ENCODE data around the gene SLC26A1.

Gene SLC26A1

GRCh38 chr4:993111-994029 is at the start of gene SLC26A1:
Gene SLC26A1, minus strand, starts transcription at chr4:993404. Its CDS starts 1,701 bp downstream, at chr4:991703.
- no peak for DNase-seq

DNA sequence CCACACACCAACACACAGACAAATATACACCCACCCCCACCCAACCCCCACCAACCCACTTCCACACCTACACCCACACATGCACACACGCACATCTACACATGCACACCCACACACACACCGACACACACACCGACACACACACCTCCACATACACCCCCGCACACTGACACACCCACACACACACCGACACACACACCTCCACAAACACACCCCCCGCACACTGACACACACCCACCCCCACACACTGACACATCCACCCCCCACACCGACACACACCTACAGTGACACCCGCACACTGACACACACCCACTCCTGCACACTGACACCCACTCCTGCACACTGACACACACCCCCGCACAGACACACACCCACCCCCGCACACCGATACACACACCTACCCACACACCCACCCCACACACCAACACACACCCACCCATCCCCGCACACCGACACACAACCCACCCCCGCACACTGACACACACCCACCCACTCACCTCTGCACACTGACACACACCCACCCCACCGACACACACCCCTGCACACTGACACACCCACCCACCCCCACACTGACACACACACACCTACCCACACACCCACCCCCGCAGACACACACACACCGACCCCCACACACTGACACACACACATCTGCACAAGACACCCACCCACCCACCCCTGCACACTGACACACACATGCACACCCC is 49.3 kb upstream of the SLC26A1 start:
- no peak for DNase-seq

DNA sequence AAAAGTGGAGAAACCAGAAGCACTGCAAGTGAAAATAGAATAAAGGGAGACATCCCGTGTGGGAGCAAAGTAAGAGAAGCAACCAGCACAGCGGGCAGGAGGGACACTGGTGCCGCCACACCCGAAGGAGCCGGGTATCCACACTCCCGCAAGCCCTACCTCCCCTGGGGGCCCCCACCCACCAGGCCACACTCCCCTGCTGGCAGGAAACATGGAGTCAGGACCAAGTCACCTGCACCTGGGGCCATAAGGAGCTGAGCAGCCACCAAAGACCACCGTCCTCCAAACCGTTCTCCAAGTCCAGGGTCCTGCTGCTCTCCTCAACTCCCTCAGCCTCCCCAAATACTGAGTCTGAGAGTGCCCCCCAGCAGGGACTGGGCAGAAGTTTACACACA is 48.7 kb upstream of the SLC26A1 start:
- DNase-seq = no peak

DNA sequence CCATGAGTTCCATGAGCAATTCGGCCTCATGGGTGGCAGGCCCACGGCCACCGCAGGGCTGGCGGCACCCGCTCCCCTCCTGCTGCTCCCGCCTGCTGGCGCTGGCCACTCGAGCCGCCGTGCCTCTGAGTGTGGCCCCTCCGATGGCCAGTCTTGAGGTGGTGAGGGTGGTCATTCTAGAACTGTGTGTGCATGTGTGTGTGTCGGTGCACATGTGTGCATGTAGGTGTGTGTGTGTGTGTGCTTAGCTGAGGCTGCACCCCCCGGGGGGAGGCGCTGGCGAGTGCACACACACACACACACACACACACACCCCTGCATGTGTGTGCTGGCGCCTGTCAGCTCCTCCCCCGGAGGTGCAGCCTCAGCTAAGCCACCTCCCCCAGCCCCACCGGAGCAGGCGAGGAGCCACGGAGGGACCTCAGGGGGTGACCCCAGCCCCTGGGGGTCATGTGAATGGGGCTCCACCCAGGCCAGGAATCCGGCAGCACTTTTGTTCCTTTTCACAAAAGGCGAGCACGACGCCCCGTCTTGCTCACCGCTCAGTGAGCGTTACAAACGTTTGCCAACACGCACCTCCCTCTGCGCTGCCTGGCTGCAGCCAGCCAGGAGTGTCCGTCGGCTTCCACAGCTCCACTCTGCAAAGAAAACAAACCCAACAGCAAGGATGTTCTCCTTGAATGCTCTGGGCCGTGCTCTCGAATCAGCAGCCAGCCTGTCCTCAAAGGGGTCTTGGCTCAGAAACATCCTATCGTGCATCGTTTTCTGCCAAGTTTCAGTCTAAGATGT is 48.1 kb upstream of the SLC26A1 start:
- no peak for DNase-seq

DNA sequence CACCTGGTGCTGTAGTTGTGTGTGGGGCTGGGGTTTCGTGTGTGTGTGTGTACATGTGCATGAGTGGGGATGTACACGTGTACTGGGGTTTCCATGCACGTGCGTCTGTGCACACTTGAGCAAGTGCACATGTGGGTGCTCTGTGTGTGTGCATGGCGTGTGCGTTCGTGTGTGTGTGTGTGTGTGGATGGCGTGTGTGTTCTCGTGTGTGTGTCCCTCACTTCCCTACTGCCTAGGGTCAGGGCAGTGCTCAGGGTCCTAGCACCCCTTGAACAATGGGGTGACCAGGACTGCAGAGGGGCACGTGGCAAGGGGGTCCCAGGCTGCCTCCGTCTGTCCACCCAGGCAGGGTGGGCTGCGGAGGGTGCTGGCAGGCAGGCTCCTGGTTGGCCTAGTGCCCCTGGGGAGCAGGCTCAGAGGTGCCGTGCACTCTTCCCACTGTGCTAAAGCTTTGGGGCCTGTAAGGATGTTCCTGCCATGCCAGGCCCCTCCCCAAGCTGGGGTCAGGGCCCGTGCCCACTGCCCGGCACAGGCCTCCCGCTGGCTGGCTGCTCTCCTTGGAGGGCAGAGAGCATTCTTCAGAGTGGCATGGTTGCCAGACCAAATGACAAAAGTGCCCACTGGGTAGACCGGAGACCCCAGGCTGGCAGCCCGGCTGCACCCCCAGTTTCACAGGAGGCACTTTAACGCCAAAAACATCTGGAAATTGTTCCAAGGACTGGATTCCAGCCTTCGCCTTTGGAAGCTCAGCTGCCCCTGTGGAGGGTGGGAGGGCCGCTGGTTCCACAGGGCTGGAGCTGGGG is 47.3 kb upstream of the SLC26A1 start:
- no peak for DNase-seq

- DNase-seq = no peak
These were observed 46.5 kb upstream of the SLC26A1 start for GRCh38 chr4:1039493-1040343.

- no peak for DNase-seq
These were observed 45.8 kb upstream of the SLC26A1 start for GRCh38 chr4:1038948-1039492.

DNA sequence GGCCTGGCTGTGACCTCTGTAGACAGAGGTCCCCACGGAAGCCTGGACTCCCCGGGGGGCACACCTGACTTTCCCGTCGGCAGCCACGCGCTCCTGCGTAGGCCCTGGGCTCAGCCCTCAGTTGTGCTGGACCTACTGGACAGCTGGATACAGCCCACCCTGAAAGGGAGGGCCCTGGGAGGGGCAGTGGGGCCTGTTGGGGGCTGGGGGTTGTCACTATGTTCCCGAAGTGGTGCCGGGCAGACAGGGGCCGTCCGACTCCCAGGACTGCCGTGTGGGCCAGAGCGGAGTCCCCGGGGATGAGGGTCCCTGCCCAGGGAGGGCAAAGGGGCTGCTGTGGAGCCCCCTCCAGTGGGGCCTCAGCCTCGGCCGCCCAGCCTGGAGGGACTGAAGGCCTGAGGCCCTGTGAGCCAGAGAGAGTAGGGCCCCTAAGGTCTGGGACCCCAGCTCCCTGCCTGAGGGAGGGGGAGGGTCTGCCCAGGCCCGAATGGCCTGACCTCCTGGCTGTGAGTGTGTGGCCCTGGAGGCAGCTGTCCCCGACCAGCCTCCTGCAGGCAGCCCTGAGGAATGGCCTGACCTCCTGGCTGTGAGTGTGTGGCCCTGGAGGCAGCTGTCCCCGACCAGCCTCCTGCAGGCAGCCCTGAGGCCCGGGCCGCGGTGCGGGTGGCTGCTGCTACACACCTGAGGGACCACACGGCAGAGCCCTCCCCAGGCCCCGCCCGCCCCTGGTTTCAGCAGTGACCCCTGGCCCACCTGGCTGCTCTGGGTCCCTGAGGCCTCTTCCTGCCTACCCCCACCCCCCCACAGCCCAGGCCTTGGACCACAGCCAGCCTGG is 44.0 kb upstream of the SLC26A1 start:
- DNase-seq = no peak

DNA sequence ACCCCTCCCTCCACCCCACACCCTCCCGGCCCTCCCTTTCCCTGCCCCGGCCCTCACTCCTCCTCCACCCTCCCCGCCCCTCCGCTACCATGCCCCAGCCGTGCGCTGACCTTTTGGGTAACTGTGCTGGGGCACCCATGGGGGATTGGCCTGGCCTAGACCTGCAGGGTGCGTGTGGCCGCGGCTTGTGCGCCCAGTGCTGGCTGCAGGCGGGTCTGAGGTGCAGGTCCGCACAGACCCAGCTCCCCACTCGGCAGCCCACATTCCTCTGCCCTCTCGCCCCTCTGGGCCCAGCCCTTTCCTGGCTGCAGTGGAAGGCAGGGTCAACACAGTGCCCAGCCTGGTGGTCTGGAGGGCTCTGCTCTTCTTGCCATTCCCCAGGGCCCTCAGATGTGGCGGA is 42.9 kb upstream of the SLC26A1 start:
- no peak for DNase-seq

DNA sequence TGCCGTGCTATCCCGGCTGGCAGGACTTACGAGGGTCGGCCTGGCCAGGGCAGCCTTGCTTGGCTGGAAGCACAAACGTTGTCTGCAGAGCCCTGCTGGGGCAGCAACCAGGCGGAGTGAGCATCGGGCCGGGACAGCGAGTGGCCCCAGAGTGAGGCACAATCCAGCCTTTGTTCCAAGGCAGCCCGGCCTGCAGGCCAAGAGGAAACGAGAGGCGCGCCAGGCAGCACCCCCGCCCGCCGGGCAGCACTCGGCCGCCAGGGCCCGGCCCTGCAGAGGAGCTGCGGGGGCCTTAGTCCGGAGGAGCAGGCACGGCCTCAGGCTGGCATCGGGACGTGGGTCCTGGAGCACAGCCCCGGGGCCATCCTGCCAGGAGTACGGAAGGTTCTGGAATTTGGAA is 42.3 kb upstream of the SLC26A1 start:
- no peak for DNase-seq

GRCh38 chr4:1033840-1034551 is 40.8 kb upstream of the SLC26A1 start:
- no peak for DNase-seq

DNA sequence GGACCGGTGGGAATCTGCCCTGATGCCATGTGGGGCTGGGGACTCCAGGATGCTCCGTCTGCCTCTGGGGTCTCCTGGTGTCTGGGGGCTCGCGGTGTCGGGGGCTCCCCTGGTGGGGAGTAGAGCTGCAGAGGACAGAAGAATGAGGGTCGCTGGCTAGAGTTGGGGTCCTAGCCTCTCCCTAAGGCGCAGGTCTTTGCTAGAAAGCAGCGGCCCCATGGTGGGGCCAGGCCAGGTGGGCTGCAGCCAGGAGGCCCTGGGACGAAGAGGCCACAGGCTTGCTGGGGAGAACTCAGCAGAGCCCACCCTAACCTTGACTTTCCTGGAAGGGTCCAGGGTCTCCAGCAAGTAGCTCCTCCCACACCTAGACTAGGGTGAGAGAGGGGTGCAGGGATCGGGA is 39.7 kb upstream of the SLC26A1 start:
- DNase-seq = no peak

- DNase-seq = no peak
These were observed 39.0 kb upstream of the SLC26A1 start for GRCh38 chr4:1031956-1032795.

DNA sequence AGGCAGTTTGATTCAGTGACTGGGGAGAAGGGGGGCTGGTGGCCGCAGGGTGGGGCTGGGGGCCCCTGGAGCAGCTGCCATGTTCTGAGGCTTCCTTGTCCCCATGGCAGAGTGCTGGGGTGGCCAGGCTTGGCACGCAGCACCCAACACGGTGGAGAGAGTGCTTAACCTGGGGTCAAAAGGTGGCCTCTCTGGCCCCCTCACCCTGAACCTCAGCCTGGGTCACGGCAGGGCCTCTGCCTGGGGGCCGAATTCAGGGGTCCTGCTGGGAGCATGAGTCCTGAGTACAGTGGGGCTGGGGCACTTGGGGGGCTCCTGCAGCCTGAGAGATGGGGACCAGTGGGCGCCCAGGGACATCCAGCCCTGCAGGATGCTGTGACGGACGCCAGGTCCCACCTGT is 38.1 kb upstream of the SLC26A1 start:
- no peak for DNase-seq

- DNase-seq = no peak
These were observed 37.4 kb upstream of the SLC26A1 start for GRCh38 chr4:1030559-1030958.

- DNase-seq = no peak
These were observed 36.8 kb upstream of the SLC26A1 start for GRCh38 chr4:1030031-1030430.

GRCh38 chr4:1029529-1029928 is 36.3 kb upstream of the SLC26A1 start:
- no peak for DNase-seq

DNA sequence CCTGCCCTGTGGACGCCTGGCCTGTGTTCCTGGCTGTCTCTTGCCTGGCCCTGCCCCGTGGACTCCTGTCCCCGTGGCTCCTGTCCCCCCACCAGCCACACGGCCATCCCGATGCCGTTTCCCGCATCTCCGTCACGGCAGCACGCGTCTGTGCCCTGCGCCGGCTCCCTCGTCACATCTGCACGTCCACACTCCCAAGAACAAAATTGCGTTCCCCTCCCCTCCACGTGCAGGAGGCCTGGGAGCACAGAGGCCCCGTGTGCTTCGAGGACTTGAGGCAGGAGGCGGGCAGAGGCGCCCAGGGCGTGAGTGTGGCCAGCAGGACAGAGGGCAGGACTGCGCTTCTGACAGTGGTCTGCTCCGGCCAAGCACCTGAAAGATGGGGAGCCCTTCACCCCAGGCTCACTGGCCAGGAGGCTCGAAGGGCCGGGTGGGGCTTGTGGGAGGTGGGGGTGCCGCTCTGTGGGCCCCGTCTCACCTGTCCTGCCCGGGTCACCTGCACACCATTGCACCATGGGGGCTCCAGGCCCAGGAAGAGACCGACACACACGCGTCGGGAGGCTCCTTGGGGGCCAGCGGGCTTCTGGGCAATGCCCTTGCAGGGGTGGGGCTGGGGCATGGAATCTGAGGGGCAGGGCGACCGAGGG is 35.5 kb upstream of the SLC26A1 start:
- DNase-seq = no peak

All from suppressor macrophage treated with lipopolysaccharide for 1 hour (primary cell).